Stimulated activated memory B cell treated with anti-CD40 and anti-IgM and Interleukin-4, amounts not matched to agents 10 μg/mL and 1 μg/mL and 100 μg/mL, for 72 hours (primary cell): ENCODE measurements around the gene PDE3B.
"Not testable (repeated sequence)": the region's sequence is repeated elsewhere in the genome, so short reads cannot be mapped to it uniquely, and the experiment has no call there.

Experiments
- ATAC-seq: fragments of 150-1000 bp; cut with Tn5 transposase; 2 replicates; pipeline ENCODE4 v1.10.0; 2021
- H3K27ac Mint-ChIP-seq: one replicate; pipeline ENCODE4 v1.8.0; 2022; ENCODE audit warnings: mild to moderate bottlenecking, mixed read lengths
- H3K27me3 Mint-ChIP-seq: one replicate; pipeline ENCODE4 v1.8.0; 2022; ENCODE audit warnings: mixed read lengths
- H3K36me3 Mint-ChIP-seq: one replicate; pipeline ENCODE4 v1.8.0; 2022; ENCODE audit warnings: mixed read lengths
- H3K4me1 Mint-ChIP-seq: one replicate; pipeline ENCODE4 v1.8.0; 2022; ENCODE audit warnings: mixed read lengths
- H3K4me3 Mint-ChIP-seq: one replicate; pipeline ENCODE4 v1.8.0; 2022; ENCODE audit warnings: mild to moderate bottlenecking, moderate library complexity, mixed read lengths
- H3K9me3 Mint-ChIP-seq: one replicate; pipeline ENCODE4 v1.8.0; 2022; ENCODE audit warnings: mixed read lengths

PDE3B gene

DNA sequence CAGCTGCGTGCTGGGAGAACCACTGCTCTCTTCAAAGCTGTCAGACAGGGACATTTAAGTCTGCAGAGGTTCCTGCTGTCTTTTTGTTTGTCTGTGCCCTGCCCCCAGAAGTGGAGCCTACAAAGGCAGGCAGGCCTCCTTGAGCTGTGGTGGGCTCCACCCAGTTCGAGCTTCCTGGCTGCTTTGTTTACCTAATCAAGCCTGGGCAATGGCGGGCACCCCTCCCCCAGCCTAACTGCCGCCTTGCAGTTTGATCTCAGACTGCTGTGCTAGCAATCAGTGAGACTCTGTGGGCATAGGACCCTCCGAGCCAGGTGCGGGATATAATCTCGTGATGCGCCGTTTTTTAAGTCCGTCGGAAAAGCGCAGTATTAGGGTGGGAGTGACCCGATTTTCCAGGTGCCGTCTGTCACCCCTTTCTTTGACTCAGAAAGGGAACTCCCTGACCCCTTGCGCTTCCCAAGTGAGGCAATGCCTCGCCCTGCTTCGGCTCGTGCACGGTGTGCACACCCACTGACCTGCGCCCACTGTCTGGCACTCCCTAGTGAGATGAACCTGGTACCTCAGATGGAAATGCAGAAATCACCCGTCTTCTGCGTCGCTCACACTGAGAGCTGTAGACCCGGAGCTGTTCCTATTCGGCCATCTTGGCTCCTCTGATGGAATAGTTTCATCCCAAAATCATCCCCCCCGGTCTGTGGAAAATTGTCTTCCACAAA lies 9.9 kb upstream of the PDE3B start:
- H3K27me3 Mint-ChIP-seq, ATAC-seq, H3K27ac Mint-ChIP-seq, H3K36me3 Mint-ChIP-seq, H3K9me3 Mint-ChIP-seq, H3K4me3 Mint-ChIP-seq: not testable (repeated sequence)
- H3K4me1 Mint-ChIP-seq, result peaks cover 28% of the 10 kb centered on the region

- Mint-ChIP-seq H3K4me1 (peaks cover 28% of the 10 kb centered on the region), H3K4me3 (no peak overlapping the region), H3K27ac (no peak overlapping the region), H3K9me3 (no peaks in the 10 kb centered on the region), H3K36me3 (no peaks in the 10 kb centered on the region), H3K27me3 (no peaks in the 10 kb centered on the region)
- ATAC-seq, result no peak
Measured at GRCh38 chr11:14634813-14635212, 8.8 kb upstream of the PDE3B start.

DNA sequence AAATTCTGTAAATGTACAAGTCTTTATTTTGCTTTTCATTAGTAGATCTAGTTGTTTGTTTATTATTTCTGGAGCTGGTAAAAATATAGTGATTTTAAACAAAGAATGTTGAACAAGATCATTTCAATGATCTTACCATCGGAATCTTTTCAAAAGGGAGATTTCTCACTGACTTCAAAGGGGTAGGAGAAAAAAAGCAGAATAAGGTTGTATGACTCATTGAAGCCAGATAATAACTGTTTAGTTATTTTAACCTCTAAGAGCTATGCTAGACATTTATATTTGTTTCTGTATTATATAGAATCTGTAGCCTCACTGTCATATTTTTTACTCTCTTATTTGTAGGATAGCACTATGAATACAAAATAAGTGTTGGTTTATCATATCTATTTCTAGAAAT lies 8.1 kb upstream of the PDE3B start:
- Mint-ChIP-seq H3K27me3 (no peaks in the 10 kb centered on the region), H3K36me3 (no peaks in the 10 kb centered on the region), H3K9me3 (no peaks in the 10 kb centered on the region), H3K4me3 (no peak overlapping the region), H3K27ac (no peak overlapping the region), H3K4me1 (peaks cover 28% of the 10 kb centered on the region)
- ATAC-seq, result no peak

DNA sequence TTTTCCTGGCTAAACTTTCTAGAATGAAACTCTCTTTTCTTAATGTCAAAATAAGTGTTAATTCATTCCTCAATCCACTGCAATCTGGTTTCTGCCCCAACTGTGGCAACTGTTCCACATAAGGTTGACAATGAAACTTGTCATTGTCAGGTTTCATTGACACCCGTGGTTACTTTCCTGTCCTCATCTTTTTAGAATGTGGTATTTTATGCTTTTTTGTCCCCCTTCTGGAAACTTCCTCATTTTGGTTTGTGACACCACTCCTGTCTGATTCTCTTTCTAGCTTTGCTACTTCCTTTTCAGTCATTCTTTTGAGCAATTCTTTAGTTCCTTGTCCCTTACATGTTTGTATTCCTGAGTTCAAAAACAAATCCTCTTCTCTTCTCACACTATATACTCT lies 7.5 kb upstream of the PDE3B start:
- no peak overlapping the region for H3K27ac Mint-ChIP-seq
- no peak overlapping the region for H3K4me3 Mint-ChIP-seq
- H3K27me3 Mint-ChIP-seq, result no peaks in the 10 kb centered on the region
- H3K4me1 Mint-ChIP-seq, result peaks cover 28% of the 10 kb centered on the region
- no peaks in the 10 kb centered on the region for H3K36me3 Mint-ChIP-seq
- H3K9me3 Mint-ChIP-seq, result no peaks in the 10 kb centered on the region
- peak; percentile 56 for ATAC-seq

DNA sequence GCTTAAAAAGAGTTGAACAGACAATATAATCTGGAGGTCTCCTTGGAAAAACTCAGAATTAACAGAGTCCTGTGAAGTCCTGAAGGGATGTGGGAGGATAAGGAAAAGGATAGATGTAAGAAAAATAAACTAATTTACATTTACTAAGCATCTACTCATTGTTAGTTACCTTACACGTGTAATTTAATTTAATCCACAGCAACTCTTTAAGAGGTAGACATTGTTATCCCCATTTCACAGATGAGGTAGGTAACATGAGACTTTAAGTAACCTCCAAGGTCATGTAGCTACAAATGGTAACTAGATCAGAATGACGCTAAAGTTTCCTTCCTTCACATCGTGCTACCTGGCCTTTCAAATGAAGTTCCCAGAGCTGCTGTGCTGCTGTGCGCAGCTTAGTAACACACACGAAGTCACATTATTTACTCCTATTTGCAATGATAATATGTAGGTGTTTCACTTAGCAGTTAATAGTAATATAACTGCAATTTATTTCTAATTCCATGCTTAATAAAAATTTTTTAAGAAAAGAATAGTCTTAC lies 5.7 kb upstream of the PDE3B start:
- Mint-ChIP-seq H3K36me3 (no peaks in the 10 kb centered on the region), H3K4me1 (peaks cover 28% of the 10 kb centered on the region), H3K27ac (no peak overlapping the region), H3K9me3 (no peaks in the 10 kb centered on the region), H3K4me3 (no peak overlapping the region), H3K27me3 (no peaks in the 10 kb centered on the region)
- no peak for ATAC-seq

GRCh38 chr11:14638561-14638960 lies 5.0 kb upstream of the PDE3B start:
- H3K27me3 Mint-ChIP-seq, result no peaks in the 10 kb centered on the region
- H3K36me3 Mint-ChIP-seq, result no peaks in the 10 kb centered on the region

GRCh38 chr11:14641801-14642200 lies 1.8 kb upstream of the PDE3B start:
- H3K9me3 Mint-ChIP-seq, result no peaks in the 10 kb centered on the region
- peaks cover 25% of the 10 kb centered on the region for H3K27me3 Mint-ChIP-seq
- no peaks in the 10 kb centered on the region for H3K36me3 Mint-ChIP-seq

More at GRCh38 chr11:14638561-14638960, 5.0 kb upstream of the PDE3B start:
- peaks cover 28% of the 10 kb centered on the region for H3K4me1 Mint-ChIP-seq
- ATAC-seq, result no peak
- H3K9me3 Mint-ChIP-seq, result no peaks in the 10 kb centered on the region
- no peak overlapping the region for H3K27ac Mint-ChIP-seq
- no peak overlapping the region for H3K4me3 Mint-ChIP-seq

GRCh38 chr11:14642453-14642852 lies 1.2 kb upstream of the PDE3B start:
- no peaks in the 10 kb centered on the region for H3K36me3 Mint-ChIP-seq

More at GRCh38 chr11:14641801-14642200, 1.8 kb upstream of the PDE3B start:
- H3K4me1 Mint-ChIP-seq, result peaks cover 27% of the 10 kb centered on the region
- H3K4me3 Mint-ChIP-seq, result no peak overlapping the region
- no peak for ATAC-seq
- no peak overlapping the region for H3K27ac Mint-ChIP-seq

DNA sequence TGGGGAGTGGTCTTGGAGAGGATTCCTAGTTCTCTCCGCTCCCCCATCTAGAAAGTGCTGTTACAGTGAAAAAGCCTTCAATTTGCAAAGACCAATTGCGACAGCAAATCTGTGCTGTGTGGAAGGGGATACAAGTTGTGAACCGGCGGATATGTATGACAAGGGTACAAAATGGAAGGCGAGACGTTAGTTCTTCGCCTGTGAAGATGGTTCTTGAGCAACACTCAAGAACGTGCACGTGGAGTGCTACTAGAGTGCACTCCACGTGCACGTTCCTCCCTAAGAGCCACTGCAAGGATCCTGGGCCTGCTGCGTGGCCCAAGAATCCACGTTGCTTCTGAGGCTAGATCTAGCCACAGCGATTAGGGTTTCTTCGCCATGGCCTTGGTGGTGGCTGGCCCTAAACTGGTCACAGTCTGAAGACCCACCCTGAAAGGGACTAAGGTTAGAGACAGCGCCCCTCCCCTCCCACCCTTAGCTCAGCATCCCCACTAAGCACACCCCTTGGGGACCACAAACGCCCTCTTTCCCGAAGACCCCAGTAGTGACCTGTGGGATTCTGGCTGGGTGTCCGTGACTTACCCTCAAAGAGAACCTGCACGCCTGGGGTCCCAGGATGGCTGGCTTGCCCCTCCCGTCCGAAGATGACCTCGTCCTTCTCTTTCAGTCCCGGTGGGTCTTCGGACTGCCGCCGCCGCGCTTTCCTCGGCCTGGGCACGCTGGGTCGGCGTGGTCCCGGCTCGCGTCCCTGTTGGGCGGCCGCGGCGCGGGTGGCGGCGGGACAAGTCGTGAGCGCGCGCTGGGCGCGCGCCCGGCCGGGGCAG lies 519 bp upstream of the PDE3B start:
- Mint-ChIP-seq H3K4me1 (peaks cover 22% of the 10 kb centered on the region), H3K9me3 (no peaks in the 10 kb centered on the region), H3K36me3 (no peaks in the 10 kb centered on the region), H3K4me3 (peak overlapping the region; percentile 90), H3K27ac (peak overlapping the region; percentile 70), H3K27me3 (peaks cover 25% of the 10 kb centered on the region)
- ATAC-seq, result no peak

More at GRCh38 chr11:14642453-14642852, 1.2 kb upstream of the PDE3B start:
- Mint-ChIP-seq H3K4me1 (peaks cover 22% of the 10 kb centered on the region), H3K9me3 (no peaks in the 10 kb centered on the region), H3K27me3 (peaks cover 25% of the 10 kb centered on the region), H3K4me3 (peak overlapping the region; percentile 23), H3K27ac (no peak overlapping the region)
- ATAC-seq, result no peak

- peak; percentile 78 for ATAC-seq
- Mint-ChIP-seq H3K4me1 (peaks cover 22% of the 10 kb centered on the region), H3K4me3 (peak overlapping the region; percentile 90), H3K27me3 (peaks cover 34% of the 10 kb centered on the region), H3K36me3 (no peaks in the 10 kb centered on the region), H3K27ac (peak overlapping the region; percentile 70), H3K9me3 (no peaks in the 10 kb centered on the region)
Measured at GRCh38 chr11:14644226-14645014, 816 bp downstream of the PDE3B start.

DNA sequence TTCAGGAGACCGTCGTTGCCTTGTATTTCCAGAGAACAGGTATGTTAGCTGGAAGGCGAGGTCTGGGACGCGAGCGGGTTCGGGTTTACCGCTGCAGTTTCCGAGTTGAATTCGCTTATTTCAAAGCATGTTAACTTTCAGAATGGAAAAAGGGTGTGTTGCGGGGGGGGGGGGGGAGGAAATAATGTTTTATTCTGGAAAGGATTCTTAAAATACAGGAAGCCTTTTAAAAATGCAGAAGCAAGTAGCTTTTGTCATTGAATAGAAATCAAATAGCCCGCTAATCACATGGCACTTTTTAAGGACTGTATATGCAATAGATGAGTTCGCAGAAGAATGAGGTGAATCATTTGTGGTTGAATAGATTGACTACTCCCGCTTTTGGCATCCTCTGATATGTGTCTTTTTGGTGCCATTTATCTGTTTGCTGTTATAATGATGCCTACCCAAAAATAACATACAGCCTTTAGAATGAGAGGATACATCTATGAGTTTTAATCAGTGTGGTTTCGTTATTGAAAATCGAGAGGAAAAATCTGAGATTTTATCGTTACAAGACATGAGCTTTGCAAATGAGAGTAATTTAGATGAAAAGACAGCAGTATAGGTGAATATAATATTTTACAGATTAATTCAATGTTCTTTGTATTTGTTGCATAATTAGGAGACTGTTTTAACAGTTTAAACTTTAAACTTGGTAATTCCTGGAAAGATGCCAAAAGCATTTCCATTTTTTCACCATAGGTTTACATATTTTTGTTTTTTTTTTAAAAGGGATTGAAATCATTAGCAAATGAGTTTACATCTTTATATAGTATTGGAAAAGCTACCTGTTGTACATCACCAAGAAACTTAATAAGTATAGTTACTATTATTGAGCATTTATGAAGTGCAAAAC lies 1.7 kb downstream of the PDE3B start:
- Mint-ChIP-seq H3K4me1 (peaks cover 22% of the 10 kb centered on the region), H3K36me3 (no peaks in the 10 kb centered on the region), H3K27me3 (peaks cover 40% of the 10 kb centered on the region), H3K4me3 (peak overlapping the region; percentile 90), H3K27ac (peak overlapping the region; percentile 70), H3K9me3 (no peaks in the 10 kb centered on the region)
- no peak for ATAC-seq

DNA sequence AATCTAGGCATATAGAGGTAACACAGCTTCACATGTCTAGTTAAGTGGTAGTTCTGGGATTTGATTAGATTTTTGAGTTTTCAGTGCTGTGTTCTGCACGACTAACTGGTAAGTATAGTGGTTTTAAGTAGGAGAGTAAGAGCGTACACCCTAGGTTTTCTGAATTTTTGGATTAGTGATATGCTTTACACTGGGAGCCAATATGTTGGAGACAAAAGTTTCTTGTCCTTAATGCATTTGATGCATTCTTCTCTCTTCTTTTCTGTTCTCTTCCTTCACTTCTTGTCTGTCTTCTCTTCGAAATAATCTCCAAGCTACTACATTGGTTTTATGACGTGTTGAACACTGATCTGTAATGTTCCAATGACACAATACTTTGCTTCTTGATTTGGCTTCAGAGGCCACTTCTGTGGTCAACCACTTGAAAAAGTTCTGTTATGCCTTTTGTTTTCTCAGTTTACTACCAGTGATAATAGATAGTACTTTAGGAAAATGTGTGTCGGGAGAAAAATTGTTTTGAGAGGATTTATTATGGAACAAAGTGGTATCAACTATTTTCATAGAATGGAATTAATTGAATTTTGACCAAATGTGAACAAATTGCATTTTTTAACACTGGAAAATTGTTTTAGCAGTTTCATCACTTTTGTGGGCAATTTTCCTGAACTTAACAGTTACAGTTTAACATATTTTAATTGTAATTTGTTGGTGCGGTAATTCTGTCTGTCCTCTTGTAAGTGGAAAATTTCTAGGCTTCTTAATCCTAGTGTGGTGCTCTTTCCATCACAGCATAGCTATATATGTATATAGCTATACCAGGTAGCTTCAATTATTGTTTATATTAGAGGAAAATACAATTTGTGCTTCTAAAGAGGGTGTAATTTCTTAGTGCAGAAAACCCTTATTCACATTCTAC lies 2.6 kb downstream of the PDE3B start:
- no peak overlapping the region for H3K27ac Mint-ChIP-seq
- H3K4me3 Mint-ChIP-seq, result peak overlapping the region; percentile 15
- no peak for ATAC-seq
- no peaks in the 10 kb centered on the region for H3K9me3 Mint-ChIP-seq
- peaks cover 22% of the 10 kb centered on the region for H3K4me1 Mint-ChIP-seq
- no peaks in the 10 kb centered on the region for H3K36me3 Mint-ChIP-seq
- peaks cover 46% of the 10 kb centered on the region for H3K27me3 Mint-ChIP-seq

DNA sequence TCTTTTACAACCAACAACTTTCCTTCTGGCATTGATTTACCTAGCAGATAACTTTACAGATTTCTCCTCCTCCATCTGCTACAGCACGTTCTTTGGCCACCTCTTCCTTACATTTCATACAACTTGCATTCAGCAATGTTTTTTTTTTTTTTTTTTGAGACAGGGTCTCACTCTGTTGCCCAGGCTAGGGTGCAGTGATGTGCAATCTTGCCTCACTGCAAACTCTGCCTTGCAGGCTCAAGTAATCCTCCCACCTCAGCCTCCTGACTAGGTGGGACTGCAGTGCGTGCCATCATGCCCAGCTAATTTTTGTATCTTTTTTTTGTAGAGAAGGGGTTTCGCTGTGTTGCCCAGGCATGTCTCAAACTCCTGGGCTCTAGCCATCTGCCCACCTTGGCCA lies 6.5 kb downstream of the PDE3B start:
- no peak overlapping the region for H3K27ac Mint-ChIP-seq
- H3K4me3 Mint-ChIP-seq, result no peak overlapping the region

More for the DNA sequence above, 6.5 kb downstream of the PDE3B start:
- no peaks in the 10 kb centered on the region for H3K9me3 Mint-ChIP-seq
- H3K27me3 Mint-ChIP-seq, result peaks cover 61% of the 10 kb centered on the region
- no peak for ATAC-seq
- H3K36me3 Mint-ChIP-seq, result no peaks in the 10 kb centered on the region
- H3K4me1 Mint-ChIP-seq, result peaks cover 14% of the 10 kb centered on the region
